SK-N-MC (cell line): Measurements from ENCODE around the gene RNF168.

ENCODE experiments used
- EZH2 ChIP-seq: fragments of 200-600 bp; sonication (generic); IDR thresholded peaks from one replicate; pipeline ENCODE4 v1.6.1; 2017; ENCODE audit warnings: antibody characterized with exemption
- FOXP2 ChIP-seq: optimal IDR thresholded peaks from 2 replicates; pipeline ENCODE3; 2011; ENCODE audit warnings: mild to moderate bottlenecking, moderate library complexity; ENCODE audit not compliant: insufficient read depth; ENCODE audit errors: extremely low read length, control extremely low read depth
- POLR2AphosphoS5 ChIP-seq: IDR thresholded peaks from 2 replicates; pipeline ENCODE4 v1.6.1; 2012; ENCODE audit warnings: mild to moderate bottlenecking, low read depth, low read length, borderline replicate concordance

- no peak for TF ChIP-seq POLR2AphosphoS5
- TF ChIP-seq EZH2 = no peak
- TF ChIP-seq FOXP2 = no peak
These were observed 10.3 kb downstream of the RNF168 start for GRCh38 chr3:196493292-196493691.
